SK-N-SH treated with all-trans-retinoic acid at 6 μM for 48 hours (cell line): ENCODE measurements around the gene PPP5C.

Source experiments
- ZFP3 ChIP-seq: fragments of 250-450 bp; sonication (Bioruptor Pico); IDR thresholded peaks from 2 replicates; pipeline ENCODE4 v1.5.0; 2020; ENCODE audit warnings: mild to moderate bottlenecking, moderate library complexity
- ZNF565 ChIP-seq: fragments of 450-650 bp; formaldehyde crosslinking; conservative IDR thresholded peaks from 2 replicates; pipeline ENCODE4 v1.5.0; 2020; ENCODE audit warnings: low read depth, mild to moderate bottlenecking, moderate library complexity

- TF ChIP-seq ZFP3 (CRISPR knock-in tag) (no peak), ZNF565 (CRISPR knock-in tag) (no peak)
These were observed 55.8 kb downstream of the PPP5C start for GRCh38 chr19:46402725-46403124.
